Activated effector memory CD4-positive, alpha-beta T cell treated with anti-CD3 and anti-CD28 coated beads, Interleukin-2, amount 50 U/mL, for 16 hours (primary cell): ENCODE results near the gene RNF152.

Source experiments
- DNase-seq: peaks from one replicate; pipeline ENCODE4 v3.0.0-alpha.2; 2020

Gene RNF152

GRCh38 chr18:61893971-61894750 lies 1.4 kb upstream of the RNF152 start:
- peak; percentile 89 for DNase-seq

- peak; percentile 70 for DNase-seq
Observed at GRCh38 chr18:61893309-61893970, 633 bp upstream of the RNF152 start.

GRCh38 chr18:61891894-61892293 lies 913 bp downstream of the RNF152 start:
- no peak for DNase-seq

- no peak for DNase-seq
Observed at GRCh38 chr18:61891271-61891670, 1.5 kb downstream of the RNF152 start.

- DNase-seq: no peak
Observed at GRCh38 chr18:61890344-61890743, 2.5 kb downstream of the RNF152 start.

- DNase-seq: no peak
Observed at GRCh38 chr18:61889541-61889940, 3.3 kb downstream of the RNF152 start.

GRCh38 chr18:61888622-61889021 lies 4.2 kb downstream of the RNF152 start:
- DNase-seq: no peak

GRCh38 chr18:61887838-61888237 lies 5.0 kb downstream of the RNF152 start:
- DNase-seq: no peak

- no peak for DNase-seq
Observed at GRCh38 chr18:61883547-61883946, 9.3 kb downstream of the RNF152 start.

- no peak for DNase-seq
Observed at GRCh38 chr18:61882296-61883004, 10.4 kb downstream of the RNF152 start.

- DNase-seq: no peak
Observed at GRCh38 chr18:61876899-61877298, 15.9 kb downstream of the RNF152 start.

GRCh38 chr18:61870151-61870550 lies 22.7 kb downstream of the RNF152 start:
- DNase-seq: no peak

GRCh38 chr18:61869636-61870035 lies 23.2 kb downstream of the RNF152 start:
- DNase-seq: no peak

- DNase-seq: no peak
Observed at GRCh38 chr18:61865466-61866175, 27.2 kb downstream of the RNF152 start.

GRCh38 chr18:61861372-61861771 lies 31.4 kb downstream of the RNF152 start:
- no peak for DNase-seq

- no peak for DNase-seq
Observed at GRCh38 chr18:61860302-61860701, 32.5 kb downstream of the RNF152 start.

GRCh38 chr18:61859113-61859512 lies 33.7 kb downstream of the RNF152 start:
- no peak for DNase-seq

- no peak for DNase-seq
Observed at GRCh38 chr18:61856678-61857077, 36.1 kb downstream of the RNF152 start.

GRCh38 chr18:61855449-61856378 lies 37.1 kb downstream of the RNF152 start:
- DNase-seq: no peak

GRCh38 chr18:61854578-61855448 lies 38.0 kb downstream of the RNF152 start:
- no peak for DNase-seq

- DNase-seq: no peak
Observed at GRCh38 chr18:61853855-61854254, 39.0 kb downstream of the RNF152 start.
